AG04449 (cell line): ENCODE results near the gene ATXN1.

Experiments
- CTCF ChIA-PET: fragments of 350-600 bp; formaldehyde crosslinking; extraction: SDS; loops from one replicate; lab custom pipeline; 2021; ENCODE audit warnings: antibody characterized with exemption; lab: Yijun Ruan, JAX
- POLR2A ChIA-PET: fragments of 400-600, 350-600 bp; formaldehyde crosslinking; extraction: SDS; loops from one replicate; lab custom pipeline; 2020; ENCODE audit warnings: antibody characterized with exemption, inconsistent platforms; lab: Yijun Ruan, JAX
- DNase-seq: peaks from one replicate; pipeline ENCODE4 v3.0.0-alpha.2; 2010; ENCODE audit warnings: low read depth, low spot score
- H3K4me3 ChIP-seq: 2 replicates; pipeline ENCODE4 v1.5.1; 2011; ENCODE audit warnings: low read depth, mild to moderate bottlenecking, control low read depth, low read length
- CTCF ChIP-seq: IDR thresholded peaks from one replicate; pipeline ENCODE4 v1.5.1; 2011; ENCODE audit warnings: mild to moderate bottlenecking, moderate library complexity, low read length, control low read depth, inconsistent platforms; ENCODE audit not compliant: insufficient read depth; ENCODE audit errors: missing control alignments

Gene ATXN1

GRCh38 chr6:16503241-16503775 lies 258.0 kb downstream of the ATXN1 start:
- TF ChIP-seq CTCF, result no peak
- POLR2A ChIA-PET, result interaction anchor here (0.6 kb wide), 1 partner anchor 88 kb away, joined by 3 read pairs; no protein-coding TSS in a partner anchor
- CTCF ChIA-PET, result interaction anchor here (1.1 to 3.2 kb wide), 5 partner anchors 8 to 462 kb away, joined by 3 to 16 read pairs (median 7); no protein-coding TSS in a partner anchor
- no peak overlapping the region for H3K4me3 ChIP-seq
- no peak for DNase-seq

GRCh38 chr6:16498957-16499356 lies 262.3 kb downstream of the ATXN1 start:
- POLR2A ChIA-PET, result no interaction called here
- CTCF ChIA-PET, result interaction anchor here (0.6 to 1.8 kb wide), 3 partner anchors 12 to 265 kb away, joined by 3 to 4 read pairs (median 3); no protein-coding TSS in a partner anchor
- TF ChIP-seq CTCF, result no peak
- no peak for DNase-seq
- no peak overlapping the region for H3K4me3 ChIP-seq

GRCh38 chr6:16498237-16498636 lies 263.0 kb downstream of the ATXN1 start:
- POLR2A ChIA-PET, result no interaction called here
- TF ChIP-seq CTCF, result no peak
- no peak overlapping the region for H3K4me3 ChIP-seq
- no peak for DNase-seq
- CTCF ChIA-PET, result interaction anchor here (0.6 to 1.8 kb wide), 3 partner anchors 13 to 265 kb away, joined by 3 to 4 read pairs (median 3); no protein-coding TSS in a partner anchor

- TF ChIP-seq CTCF, result no peak
- no peak overlapping the region for H3K4me3 ChIP-seq
- DNase-seq, result no peak
- ChIA-PET POLR2A (no interaction called here), CTCF (interaction anchor here (0.6 to 3.2 kb wide), 4 partner anchors 8 to 267 kb away, joined by 3 to 19 read pairs (median 3); no protein-coding TSS in a partner anchor)
Measured at GRCh38 chr6:16496991-16497801, 264.1 kb downstream of the ATXN1 start.

- no peak overlapping the region for H3K4me3 ChIP-seq
- TF ChIP-seq CTCF, result no peak
- POLR2A ChIA-PET, result no interaction called here
- CTCF ChIA-PET, result interaction anchor here (0.8 to 3.2 kb wide), 5 partner anchors 15 to 268 kb away, joined by 3 to 19 read pairs (median 3); no protein-coding TSS in a partner anchor
- no peak for DNase-seq
Measured at GRCh38 chr6:16496210-16496609, 265.1 kb downstream of the ATXN1 start.

GRCh38 chr6:16494793-16495192 lies 266.5 kb downstream of the ATXN1 start:
- ChIA-PET CTCF (interaction anchor here (1.0 to 3.2 kb wide), 3 partner anchors 17 to 21 kb away, joined by 3 to 19 read pairs (median 4); no protein-coding TSS in a partner anchor), POLR2A (interaction anchor here (0.6 kb wide), 1 partner anchor 231 kb away, joined by 3 read pairs; no protein-coding TSS in a partner anchor)
- no peak for TF ChIP-seq CTCF
- no peak for DNase-seq
- H3K4me3 ChIP-seq, result no peak overlapping the region
